H1 (cell line): ENCODE measurements around the gene CASQ2. TPM values are rescaled to one million over a fixed set of nuclear protein-coding genes. Genes with fewer than 3 reads are reported as not detected.

Experiments
- CHD7 ChIP-seq: fragments of 300-600 bp; sonication (generic); IDR thresholded peaks from 2 replicates; pipeline ENCODE4 v1.7.1; 2012; ENCODE audit warnings: low read length, moderate library complexity, mild to moderate bottlenecking, inconsistent platforms; ENCODE audit not compliant: insufficient replicate concordance
- polyA plus RNA-seq, 7 experiments: library from polyadenylated mRNA; depleted of rRNA in 3 of 7; stranded (reverse) in 5 of 7; unstranded in 2 of 7; fragments of >200 nt in 5 of 7; fragments of 200-250 nt in 2 of 7; gene quantifications; 1 replicate in 5 of 7; 2 replicates in 1 of 7; 4 replicates in 1 of 7; pipeline versions ENCODE4 v1.2.1 to v1.2.3, GENCODE V29; 2011 to 2013; ENCODE audit warnings: missing spikeins in 2 of 7, mixed read lengths in 2 of 7
- total RNA-seq: library from RNA; stranded (reverse); fragmentation: NEBNext Ultra II Directional; extraction: Animal tissue kit (Norgen Biotek cat#: 25700); gene quantifications from 2 replicates; pipeline ENCODE4 v1.2.1, GENCODE V29; 2021

CASQ2 gene
- total and polyA plus RNA-seq, 2 of the 8 experiments (the other 6 are each of a cell fraction or from before 2014, with no cell fraction given): not detected

- no peak for TF ChIP-seq CHD7
Observed at GRCh38 chr1:115719285-115719684, 49.2 kb downstream of the CASQ2 start (continued).
